Fibroblast of mammary gland (primary cell): ENCODE results near the gene B4GALNT4.
"Not testable (repeated sequence)": the region's sequence is repeated elsewhere in the genome, so short reads cannot be mapped to it uniquely, and the experiment has no call there.

Source experiments
- DNase-seq: peaks from one replicate; pipeline ENCODE4 v3.0.0-alpha.2; 2010; ENCODE audit warnings: low read depth
- H3K4me3 ChIP-seq: 2 replicates; pipeline ENCODE4 v1.5.1; 2011; ENCODE audit warnings: low read depth, mild to moderate bottlenecking, low read length, moderate library complexity; ENCODE audit not compliant: control insufficient read depth
- CTCF ChIP-seq: conservative IDR thresholded peaks from 2 replicates; pipeline ENCODE4 v1.5.1; 2011; ENCODE audit warnings: low read depth, low read length, inconsistent platforms; ENCODE audit not compliant: control insufficient read depth, insufficient read depth

B4GALNT4 gene

GRCh38 chr11:398826-399225 lies 29.5 kb downstream of the B4GALNT4 start:
- peak; percentile 12 for DNase-seq
- H3K4me3 ChIP-seq: no peak overlapping the region
- TF ChIP-seq CTCF: no peak

GRCh38 chr11:399731-400211 lies 30.5 kb downstream of the B4GALNT4 start:
- DNase-seq: no peak
- no peak for TF ChIP-seq CTCF
- H3K4me3 ChIP-seq: no peak overlapping the region

- no peak overlapping the region for H3K4me3 ChIP-seq
- TF ChIP-seq CTCF: no peak
- DNase-seq: no peak
These were observed 31.0 kb downstream of the B4GALNT4 start for GRCh38 chr11:400241-400689.

- H3K4me3 ChIP-seq, DNase-seq: not testable (repeated sequence)
These were observed 31.9 kb downstream of the B4GALNT4 start for GRCh38 chr11:401196-401595.

GRCh38 chr11:403021-403760 lies 33.9 kb downstream of the B4GALNT4 start:
- no peak overlapping the region for H3K4me3 ChIP-seq
- DNase-seq: no peak
- no peak for TF ChIP-seq CTCF

- DNase-seq: no peak
- TF ChIP-seq CTCF: no peak
- no peak overlapping the region for H3K4me3 ChIP-seq
These were observed 34.6 kb downstream of the B4GALNT4 start for GRCh38 chr11:403761-404431.

GRCh38 chr11:404551-405264 lies 35.4 kb downstream of the B4GALNT4 start:
- DNase-seq: no peak
- H3K4me3 ChIP-seq: no peak overlapping the region
- TF ChIP-seq CTCF: no peak
